Panc1 (cell line): Measurements from ENCODE around the gene TFG.

Experiments used
- SIN3A ChIP-seq: IDR thresholded peaks from 2 replicates; pipeline ENCODE4 v1.6.1; 2012; ENCODE audit warnings: low read depth, mild to moderate bottlenecking, low read length, moderate library complexity, borderline replicate concordance; ENCODE audit not compliant: insufficient read depth
- TCF7L2 ChIP-seq: IDR thresholded peaks from 2 replicates; pipeline ENCODE4 v1.6.1; 2011; ENCODE audit warnings: mild to moderate bottlenecking, low read depth, low read length, inconsistent platforms
- TF ChIP-seq, protein P1 (sequence below): fragments of 450-650 bp; IDR thresholded peaks from 2 replicates; pipeline ENCODE4 v1.5.1; 2017; ENCODE audit warnings: mild to moderate bottlenecking

DNA sequence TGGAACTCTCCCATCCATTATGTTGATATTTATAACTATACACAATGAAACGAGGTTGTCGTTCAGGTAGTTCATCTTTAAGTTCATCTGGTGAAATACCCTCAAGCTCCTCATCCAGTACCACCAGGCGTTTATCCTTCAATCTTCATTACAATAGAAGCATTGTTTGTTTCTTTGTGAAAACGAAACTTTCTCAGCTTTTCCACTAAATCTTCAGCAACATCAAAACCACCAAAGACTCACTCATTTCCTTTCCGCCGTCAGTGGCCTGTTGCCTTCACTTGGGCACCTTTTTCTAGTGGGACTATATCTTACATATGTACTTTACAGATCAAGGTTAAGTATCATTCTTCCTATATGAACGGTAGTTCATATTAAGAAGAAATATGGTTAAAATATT, 44.1 kb upstream of the TFG start:
- TF ChIP-seq, protein P1, sequence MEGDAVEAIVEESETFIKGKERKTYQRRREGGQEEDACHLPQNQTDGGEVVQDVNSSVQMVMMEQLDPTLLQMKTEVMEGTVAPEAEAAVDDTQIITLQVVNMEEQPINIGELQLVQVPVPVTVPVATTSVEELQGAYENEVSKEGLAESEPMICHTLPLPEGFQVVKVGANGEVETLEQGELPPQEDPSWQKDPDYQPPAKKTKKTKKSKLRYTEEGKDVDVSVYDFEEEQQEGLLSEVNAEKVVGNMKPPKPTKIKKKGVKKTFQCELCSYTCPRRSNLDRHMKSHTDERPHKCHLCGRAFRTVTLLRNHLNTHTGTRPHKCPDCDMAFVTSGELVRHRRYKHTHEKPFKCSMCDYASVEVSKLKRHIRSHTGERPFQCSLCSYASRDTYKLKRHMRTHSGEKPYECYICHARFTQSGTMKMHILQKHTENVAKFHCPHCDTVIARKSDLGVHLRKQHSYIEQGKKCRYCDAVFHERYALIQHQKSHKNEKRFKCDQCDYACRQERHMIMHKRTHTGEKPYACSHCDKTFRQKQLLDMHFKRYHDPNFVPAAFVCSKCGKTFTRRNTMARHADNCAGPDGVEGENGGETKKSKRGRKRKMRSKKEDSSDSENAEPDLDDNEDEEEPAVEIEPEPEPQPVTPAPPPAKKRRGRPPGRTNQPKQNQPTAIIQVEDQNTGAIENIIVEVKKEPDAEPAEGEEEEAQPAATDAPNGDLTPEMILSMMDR = no peak
- TF ChIP-seq SIN3A = no peak
- no peak for TF ChIP-seq TCF7L2
